B cell (primary cell): ENCODE measurements around the gene SCFD2. TPM values are rescaled to one million over a fixed set of nuclear protein-coding genes. Genes with fewer than 3 reads are reported as not detected.

Source experiments
- ATAC-seq: fragments of 200-7000 bp; cut with Tn5 transposase; one replicate; pipeline ENCODE4 v1.10.0; 2021; ENCODE audit warnings: low read depth, mild to moderate bottlenecking, moderate number of reproducible peaks, moderate library complexity
- CTCF ChIA-PET: fragments of 350-600 bp; sonication (Branson Sonifier 250); formaldehyde crosslinking; loops from one replicate; lab custom pipeline; 2021; ENCODE audit warnings: antibody characterized with exemption, inconsistent platforms; lab: Charles Lee
- POLR2A ChIA-PET: fragments of 350-600 bp; sonication (Branson Sonifier 250); formaldehyde crosslinking; loops from one replicate; lab custom pipeline; 2021; ENCODE audit warnings: antibody characterized with exemption; lab: Charles Lee
- DNase-seq: peaks from one replicate; pipeline ENCODE4 v3.0.0; 2013
- H2AFZ ChIP-seq: 2 replicates; pipeline ENCODE4 v1.6.1; 2012; ENCODE audit warnings: mild to moderate bottlenecking, low read depth, low read length; ENCODE audit not compliant: insufficient read depth, poor library complexity, severe bottlenecking
- H3K27ac ChIP-seq, 2 donors: 1 replicate in 1 of 2; 2 replicates in 1 of 2; pipeline ENCODE4 v1.5.1; 2012 to 2013; ENCODE audit warnings: low read length in 2 of 2, mild to moderate bottlenecking in 2 of 2, moderate library complexity in 1 of 2
- H3K27me3 ChIP-seq, 4 experiments: fragments of 200-600 bp in 1 of 4; sonication (generic) in 1 of 4; replicated peaks in 1 of 4; 1 replicate in 2 of 4; 2 replicates in 2 of 4; pipeline versions ENCODE4 v1.6.1 to v1.7.0; 2013 to 2016; ENCODE audit warnings: low read length in 3 of 4, mild to moderate bottlenecking in 2 of 4, mixed read lengths in 1 of 4, moderate library complexity in 1 of 4; ENCODE audit not compliant: insufficient read depth in 4 of 4, control insufficient read depth in 3 of 4; ENCODE audit errors: control extremely low read depth in 1 of 4
- H3K36me3 ChIP-seq, 2 experiments: replicated peaks in 1 of 2; 1 replicate in 1 of 2; 2 replicates in 1 of 2; pipeline versions ENCODE4 v1.6.1 to v1.7.1; 2013; ENCODE audit warnings: low read length in 1 of 2; ENCODE audit not compliant: insufficient read depth in 2 of 2, control insufficient read depth in 1 of 2; ENCODE audit errors: control extremely low read depth in 1 of 2, extremely low read depth in 1 of 2
- H3K4me1 ChIP-seq, 2 donors: fragments of 200-600 bp in 1 of 2; sonication (generic) in 1 of 2; 1 replicate in 1 of 2; 2 replicates in 1 of 2; pipeline versions ENCODE4 v1.5.1 to v1.6.1; 2013 to 2017; ENCODE audit warnings: low read length in 2 of 2; ENCODE audit not compliant: control insufficient read depth in 2 of 2, insufficient read depth in 2 of 2
- H3K4me2 ChIP-seq: replicated peaks from 2 replicates; pipeline ENCODE3; 2012; ENCODE audit warnings: mild to moderate bottlenecking, low read depth, low read length; ENCODE audit not compliant: poor library complexity, severe bottlenecking
- H3K4me3 ChIP-seq, 5 experiments: fragments of 200-600 bp in 1 of 5; sonication (generic) in 1 of 5; 1 replicate in 3 of 5; 2 replicates in 2 of 5; pipeline versions ENCODE4 v1.5.1 to v1.7.0; 2011 to 2016; ENCODE audit warnings: low read length in 4 of 5, mild to moderate bottlenecking in 4 of 5, low read depth in 2 of 5, control low read depth in 1 of 5, moderate library complexity in 1 of 5; ENCODE audit not compliant: insufficient read depth in 1 of 5; ENCODE audit errors: control extremely low read depth in 1 of 5, extremely low read depth in 1 of 5
- H3K79me2 ChIP-seq: fragments of 200-600 bp; sonication (generic); one replicate; pipeline ENCODE4 v1.6.0; 2016; ENCODE audit warnings: low read length; ENCODE audit not compliant: control insufficient read depth, insufficient read depth
- H3K9ac ChIP-seq: fragments of 200-600 bp; sonication (generic); 2 replicates; pipeline ENCODE4 v1.6.1; 2017; ENCODE audit warnings: mild to moderate bottlenecking, low read length, moderate library complexity
- H3K9me3 ChIP-seq, 3 donors: one replicate each; pipeline versions ENCODE4 v1.6.1 to v1.7.1; 2013; ENCODE audit warnings: low read length in 2 of 3; ENCODE audit not compliant: control insufficient read depth in 2 of 3, insufficient read depth in 1 of 3; ENCODE audit errors: control extremely low read depth in 1 of 3
- H4K20me1 ChIP-seq: 2 replicates; pipeline ENCODE4 v1.6.0; 2012; ENCODE audit warnings: mild to moderate bottlenecking, low read length; ENCODE audit not compliant: insufficient read depth, control insufficient read depth, poor library complexity, severe bottlenecking
- H3K27ac Mint-ChIP-seq: one replicate; pipeline ENCODE4 v1.8.0; 2021; ENCODE audit warnings: mixed read lengths
- H3K27me3 Mint-ChIP-seq: one replicate; pipeline ENCODE4 v1.8.0; 2021; ENCODE audit warnings: mixed read lengths
- H3K4me1 Mint-ChIP-seq: one replicate; pipeline ENCODE4 v1.8.0; 2021; ENCODE audit warnings: mixed read lengths
- H3K4me3 Mint-ChIP-seq: one replicate; pipeline ENCODE4 v1.8.0; 2021; ENCODE audit warnings: mixed read lengths
- H3K9me3 Mint-ChIP-seq: one replicate; pipeline ENCODE4 v1.8.0; 2022; ENCODE audit warnings: mixed read lengths; ENCODE audit not compliant: insufficient read depth
- CTCF ChIP-seq: fragments of 200-600 bp; IDR thresholded peaks from one replicate; pipeline ENCODE4 v1.8.0; 2022; ENCODE audit warnings: antibody characterized with exemption, mild to moderate bottlenecking
- EZH2 ChIP-seq: IDR thresholded peaks from 2 replicates; pipeline ENCODE4 v1.6.1; 2012; ENCODE audit warnings: borderline replicate concordance, low read depth, mild to moderate bottlenecking, moderate library complexity, low read length; ENCODE audit not compliant: insufficient read depth, poor library complexity, severe bottlenecking
- WGBS: methylation state at CpG from one replicate; pipeline ENCODE4 v1.1.5; 2013; ENCODE audit warnings: missing lambda C conversion rate; ENCODE audit not compliant: insufficient coverage; 5-methylcytosine and 5-hydroxymethylcytosine counted together
- intact Hi-C: fragments of 100-400 bp; cut with micrococcal nuclease; formaldehyde crosslinking; loops from one replicate; pipeline ENCODE4 v1.10.0; 2022
- polyA plus RNA-seq: library from polyadenylated mRNA; depleted of rRNA; stranded (reverse); fragments of >200 nt; gene quantifications from 2 replicates; pipeline ENCODE4 v1.2.3, GENCODE V29; 2012
- total RNA-seq, 2 donors: library from RNA; stranded (reverse); fragments of 120-200 nt in 1 of 2; gene quantifications; 1 replicate in 1 of 2; 2 replicates in 1 of 2; pipeline versions ENCODE4 v1.2.3 to v1.2.4, GENCODE V29; 2013 to 2022

The SCFD2 gene
- total and polyA plus RNA-seq, 2 donors (not counting 1 experiment from before 2014, with no cell fraction given): 12.8 to 20.4 TPM

- TF ChIP-seq EZH2 (no peak), CTCF (no peak)
- Histone ChIP-seq H3K27ac (no peak overlapping the region), H3K4me3 (no peak overlapping the region), H3K4me1 (peaks cover 3 to 5% of the 10 kb centered on the region in 2 donors), H3K4me2 (no peak overlapping the region), H3K36me3 (peaks cover 2 to 8% of the 10 kb centered on the region in 2 experiments), H4K20me1 (no peaks in the 10 kb centered on the region), H2AFZ (no peak overlapping the region), H3K9me3 (no peaks in the 10 kb centered on the region), H3K27me3 (no peaks in the 10 kb centered on the region), H3K79me2 (no peaks in the 10 kb centered on the region), H3K9ac (no peak overlapping the region)
- intact Hi-C loops: no loop called here
- no peak overlapping the region for H3K4me3 Mint-ChIP-seq
- peaks cover 17% of the 10 kb centered on the region for H3K4me1 Mint-ChIP-seq
- H3K27me3 Mint-ChIP-seq: no peaks in the 10 kb centered on the region
- H3K9me3 Mint-ChIP-seq: no peaks in the 10 kb centered on the region
- POLR2A ChIA-PET: no interaction called here
- WGBS: 93% methylated on average over 3 of the region's 4 CpGs
- no peak overlapping the region for H3K27ac Mint-ChIP-seq
- ATAC-seq: no peak
- no peak for DNase-seq
- CTCF ChIA-PET: interaction anchor here (0.6 kb wide), 1 partner anchor 25 kb away, joined by 3 read pairs; no protein-coding TSS in a partner anchor
Observed at GRCh38 chr4:53309321-53310040, 56.4 kb downstream of the SCFD2 start.
